Measurements from ENCODE around the gene RNF157.
A peak's percentile ranks its signal among the peaks of the same experiment; 100 is the strongest.

Gene RNF157

DNA sequence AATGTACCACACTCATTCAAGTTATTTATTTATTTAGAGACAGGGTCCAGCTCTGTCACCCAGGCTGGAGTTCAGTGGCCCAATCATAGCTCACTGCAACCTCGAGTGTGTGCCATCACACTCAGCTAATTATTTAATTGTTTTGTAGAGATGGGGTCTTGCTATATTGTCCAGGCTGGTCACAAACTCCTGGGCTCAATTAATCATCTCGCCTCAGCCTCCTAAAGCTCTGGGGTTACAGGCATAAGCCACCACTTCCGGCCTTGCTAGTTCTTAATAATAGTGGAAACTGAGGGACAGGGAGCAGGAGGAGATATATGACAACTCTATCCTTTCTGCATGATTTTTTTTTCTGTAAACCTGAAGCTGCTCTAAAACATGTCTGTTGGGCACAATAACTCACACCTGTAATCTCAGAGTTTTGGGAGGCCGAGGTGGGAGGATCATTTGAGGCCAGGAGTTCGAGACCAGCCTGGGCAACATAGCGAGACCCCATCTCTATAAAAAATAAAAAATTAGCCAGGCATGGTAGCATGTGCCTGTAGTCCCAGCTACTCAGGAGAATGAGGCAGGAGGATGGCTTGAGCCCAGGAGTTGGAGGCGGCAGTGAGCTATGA is 125.0 kb downstream of the RNF157 start:
- no peak for FAIRE-seq

DNA sequence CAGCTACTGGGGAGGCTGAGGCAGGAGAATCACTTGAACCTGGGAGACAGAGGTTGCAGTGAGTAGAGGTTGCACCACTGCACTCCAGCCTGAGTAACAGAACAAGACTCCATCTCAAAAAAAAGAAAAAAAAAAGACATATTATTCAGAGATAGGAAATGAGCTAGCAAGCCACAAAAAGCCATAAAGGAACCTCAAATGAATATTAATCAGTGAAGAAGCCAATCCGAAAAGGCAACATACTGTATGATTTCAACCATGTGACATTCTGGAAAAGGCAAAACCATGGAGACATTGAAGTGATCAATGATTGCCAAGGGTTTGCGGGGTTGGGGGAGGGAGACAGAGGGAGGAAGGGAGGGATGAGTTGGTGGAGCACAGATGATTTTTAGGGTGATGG is 128.3 kb downstream of the RNF157 start:
- no peak for FAIRE-seq

DNA sequence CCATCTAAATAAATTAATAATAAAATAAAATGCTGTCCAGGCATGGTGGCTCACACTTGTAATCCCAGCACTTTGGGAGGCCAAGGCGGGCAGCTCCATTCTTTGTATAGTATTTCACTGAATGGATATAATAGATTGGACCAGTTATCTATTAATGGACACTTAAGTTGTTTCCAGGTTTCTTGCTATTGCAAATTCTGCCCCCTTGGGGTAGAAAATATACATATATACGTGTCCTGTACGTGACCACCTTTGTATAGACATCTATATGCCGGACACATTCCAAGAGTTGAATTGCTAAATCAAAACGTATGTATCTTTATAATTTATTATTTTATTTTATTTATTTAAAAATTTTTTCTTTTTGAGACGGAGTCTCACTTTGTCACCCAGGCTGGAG is 132.8 kb downstream of the RNF157 start:
- FAIRE-seq, result no peak

DNA sequence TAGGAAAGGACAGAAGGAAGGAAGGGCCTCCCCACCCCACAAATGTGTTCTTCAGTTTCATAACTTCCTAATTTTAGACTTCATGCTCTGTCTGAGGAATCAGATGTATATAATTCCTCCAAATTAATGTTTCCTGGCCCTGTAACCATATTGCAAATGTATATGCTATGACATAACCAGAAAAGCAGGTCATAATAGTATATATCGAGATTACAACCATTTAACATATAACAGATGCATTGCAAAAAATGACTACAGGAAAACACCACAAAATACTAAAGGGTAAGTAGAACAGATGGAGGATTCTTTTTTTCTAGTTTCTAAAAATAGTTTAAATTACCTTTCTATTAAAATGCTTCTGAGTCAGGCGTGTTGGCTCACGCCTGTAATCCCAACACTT is 133.6 kb downstream of the RNF157 start:
- no peak for FAIRE-seq

DNA sequence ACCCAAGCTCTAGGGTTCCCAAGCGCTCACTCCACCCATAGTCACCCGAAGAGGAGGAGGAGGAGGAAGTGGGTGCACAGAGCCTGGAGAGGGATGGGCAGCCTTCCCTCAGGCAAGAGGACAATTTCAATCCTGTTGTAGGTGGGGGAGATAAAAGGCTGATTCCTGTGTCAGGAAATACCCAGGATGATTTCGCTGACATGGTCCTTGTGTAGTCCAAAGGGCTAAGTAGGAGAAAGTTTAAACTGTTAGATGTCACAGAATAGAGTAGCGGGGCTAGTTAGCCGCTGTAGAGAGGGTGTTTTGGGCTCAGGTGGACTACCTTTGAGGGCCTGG is 135.4 kb downstream of the RNF157 start:
- FAIRE-seq, result no peak

DNA sequence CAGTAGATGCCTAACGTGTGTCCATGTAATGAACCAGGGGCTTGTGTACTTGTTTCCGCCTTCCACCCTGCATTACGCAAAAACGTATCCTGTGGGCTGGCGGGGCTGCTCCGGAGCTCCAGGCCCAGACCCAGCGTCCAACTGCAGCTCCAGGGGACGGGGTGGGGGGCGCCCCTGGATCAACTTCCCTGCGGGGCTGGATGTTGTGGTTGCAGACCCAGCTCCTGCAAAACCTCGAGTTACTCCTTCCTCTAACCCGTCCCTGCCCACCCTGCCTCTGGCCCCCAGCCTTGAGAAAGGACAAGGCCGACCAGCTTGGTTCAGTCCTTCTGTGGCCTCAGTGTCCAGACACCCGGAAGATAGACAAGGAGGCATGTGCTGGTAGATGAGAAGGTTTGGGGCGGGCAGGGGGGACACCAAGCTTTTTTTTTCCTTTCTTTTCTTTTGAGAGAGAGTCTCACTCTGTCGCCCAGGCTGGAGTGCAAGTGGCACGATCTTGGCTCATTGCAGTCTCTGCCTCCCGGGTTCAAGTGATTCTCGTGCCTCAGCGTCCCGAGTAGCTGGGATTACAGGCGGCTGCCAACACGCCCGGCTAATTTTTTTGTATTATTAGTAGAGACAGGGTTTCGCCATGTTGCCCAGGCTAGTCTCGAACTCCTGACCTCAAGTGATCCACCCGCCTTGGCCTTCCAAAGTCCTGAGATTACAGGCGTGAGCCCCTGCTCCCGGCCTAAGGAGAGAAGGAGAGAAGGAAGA is 136.0 kb downstream of the RNF157 start:
- FAIRE-seq, result no peak

DNA sequence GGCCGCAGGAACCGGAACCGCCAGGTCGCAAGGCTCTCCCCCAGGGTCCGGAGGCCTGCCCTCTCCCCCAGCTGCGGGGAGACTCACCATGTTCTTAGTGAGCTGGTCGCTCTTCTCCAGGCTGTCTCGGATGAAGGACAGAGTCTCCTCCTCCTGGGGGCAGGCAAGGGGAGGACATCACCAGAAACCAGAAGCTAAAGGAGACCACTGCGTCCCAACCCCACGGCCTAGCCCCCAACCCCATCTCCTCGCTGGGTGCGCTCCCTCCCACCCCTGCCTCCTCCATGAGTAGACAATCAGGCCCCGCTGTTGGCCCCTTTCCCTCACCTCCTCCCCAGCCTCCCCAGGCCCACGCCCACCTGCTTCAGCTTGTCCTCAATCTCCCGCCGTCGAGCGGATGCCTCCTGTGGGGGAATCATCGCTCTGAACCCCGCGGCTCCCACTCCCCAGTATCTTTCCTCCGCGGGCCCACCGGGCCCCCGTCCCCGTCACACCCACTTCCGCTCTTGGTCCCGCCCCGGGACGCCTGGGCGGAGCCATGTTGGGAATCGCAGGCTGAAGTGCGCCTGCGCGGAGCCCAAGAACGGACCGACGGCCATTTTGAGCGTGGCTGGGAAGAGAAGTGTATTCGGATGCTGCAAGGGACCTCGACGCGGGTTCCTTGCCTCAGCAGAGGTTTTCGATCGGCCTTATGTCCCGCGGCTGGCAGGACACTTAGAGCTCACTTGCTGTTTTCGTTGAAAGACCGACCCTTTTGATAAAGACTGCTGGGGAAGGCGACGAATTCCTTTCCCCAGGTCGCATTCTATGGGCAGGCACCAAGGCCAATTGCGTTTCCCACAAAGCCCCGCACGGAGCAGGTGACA is 136.8 kb downstream of the RNF157 start, which contains the start of gene EXOC7:
Gene EXOC7, minus strand, starts transcription at position 514 of the 866 bp plus-strand sequence. Its CDS starts 95 bp downstream, at position 419.
- peak; percentile 71 for FAIRE-seq

DNA sequence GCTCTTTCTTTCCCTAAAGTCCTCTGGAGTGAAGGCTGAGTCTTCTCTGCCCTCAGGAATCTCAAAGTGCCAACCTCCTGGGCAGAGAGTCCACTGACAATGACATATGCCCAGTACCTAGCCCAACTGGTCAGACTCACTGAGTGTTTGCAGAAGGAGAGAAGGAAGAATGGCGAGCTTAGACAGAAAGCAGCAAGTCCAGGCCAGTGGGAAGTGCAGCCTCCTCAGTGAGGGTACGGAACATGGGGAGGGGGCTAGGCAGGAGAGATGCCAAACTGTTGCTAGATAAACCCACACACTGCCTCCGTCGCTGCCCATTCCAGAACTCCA is 137.4 kb downstream of the RNF157 start:
- FAIRE-seq, result no peak

DNA sequence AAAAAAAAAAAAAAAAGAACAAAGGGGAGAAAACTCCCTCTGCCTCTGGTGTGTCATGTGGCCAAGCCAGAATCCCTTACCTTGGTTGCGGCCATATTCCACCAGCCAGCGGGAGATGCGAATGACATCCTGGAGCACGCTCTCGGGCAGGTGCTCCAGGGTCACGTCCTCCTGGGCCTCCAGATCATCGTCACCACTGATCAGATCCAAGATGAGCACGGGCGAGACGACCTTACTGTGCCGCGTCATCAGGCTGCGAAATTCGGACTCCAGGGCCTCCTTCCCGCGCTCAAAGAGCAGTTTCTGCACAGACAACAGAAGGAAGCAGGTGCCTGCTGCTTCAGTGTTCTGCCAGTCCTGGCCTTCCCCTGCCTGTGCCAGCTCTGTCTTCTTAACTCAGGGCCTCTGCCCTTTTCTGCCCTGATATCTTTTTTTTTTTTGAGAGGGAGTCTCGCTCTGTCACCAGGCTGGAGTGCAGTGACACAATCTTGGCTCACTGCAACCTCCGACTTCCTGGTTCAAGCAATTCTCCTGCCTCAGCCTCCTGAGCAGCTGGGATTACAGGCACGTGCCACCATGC is 142.5 kb downstream of the RNF157 start:
- no peak for FAIRE-seq

DNA sequence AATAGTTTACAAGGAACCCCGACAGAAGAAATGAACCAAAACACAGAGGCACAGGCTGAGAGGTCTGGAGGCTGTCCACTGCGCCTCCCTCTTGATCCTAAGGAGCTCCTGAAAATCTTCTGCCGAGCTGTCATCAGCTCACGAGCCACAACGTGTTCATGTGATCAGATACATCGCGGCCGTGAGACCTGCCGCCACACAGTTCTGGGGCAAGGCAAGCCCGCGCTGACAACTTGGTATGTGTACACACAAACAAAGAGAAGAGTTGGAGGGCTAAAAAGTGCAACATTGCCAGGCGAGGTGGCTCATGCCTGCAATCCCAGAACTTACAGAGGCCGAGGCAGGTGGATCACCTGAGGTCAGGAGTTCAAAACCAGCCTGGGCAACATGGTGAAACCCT is 144.3 kb downstream of the RNF157 start:
- FAIRE-seq, result no peak

DNA sequence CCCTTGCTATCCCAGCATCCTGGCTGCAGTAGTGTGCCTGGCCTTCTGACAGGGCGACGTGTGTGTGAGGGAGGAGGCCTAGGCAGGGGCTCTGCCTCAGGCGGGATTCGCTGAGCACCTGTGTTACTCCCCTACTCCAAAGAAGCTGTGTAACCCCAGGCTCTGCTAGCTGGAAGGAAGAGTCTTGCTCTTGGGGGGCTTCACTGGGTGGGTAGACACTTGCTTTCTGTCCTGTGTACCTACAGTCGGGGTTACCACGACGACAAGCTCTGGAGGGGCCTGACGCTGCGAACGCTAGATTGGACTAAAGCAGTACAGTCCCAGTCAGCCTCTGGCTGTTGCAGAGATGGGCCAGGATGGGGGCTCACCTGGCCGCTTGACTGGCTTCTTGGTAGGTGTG is 146.2 kb downstream of the RNF157 start:
- FAIRE-seq, result no peak

DNA sequence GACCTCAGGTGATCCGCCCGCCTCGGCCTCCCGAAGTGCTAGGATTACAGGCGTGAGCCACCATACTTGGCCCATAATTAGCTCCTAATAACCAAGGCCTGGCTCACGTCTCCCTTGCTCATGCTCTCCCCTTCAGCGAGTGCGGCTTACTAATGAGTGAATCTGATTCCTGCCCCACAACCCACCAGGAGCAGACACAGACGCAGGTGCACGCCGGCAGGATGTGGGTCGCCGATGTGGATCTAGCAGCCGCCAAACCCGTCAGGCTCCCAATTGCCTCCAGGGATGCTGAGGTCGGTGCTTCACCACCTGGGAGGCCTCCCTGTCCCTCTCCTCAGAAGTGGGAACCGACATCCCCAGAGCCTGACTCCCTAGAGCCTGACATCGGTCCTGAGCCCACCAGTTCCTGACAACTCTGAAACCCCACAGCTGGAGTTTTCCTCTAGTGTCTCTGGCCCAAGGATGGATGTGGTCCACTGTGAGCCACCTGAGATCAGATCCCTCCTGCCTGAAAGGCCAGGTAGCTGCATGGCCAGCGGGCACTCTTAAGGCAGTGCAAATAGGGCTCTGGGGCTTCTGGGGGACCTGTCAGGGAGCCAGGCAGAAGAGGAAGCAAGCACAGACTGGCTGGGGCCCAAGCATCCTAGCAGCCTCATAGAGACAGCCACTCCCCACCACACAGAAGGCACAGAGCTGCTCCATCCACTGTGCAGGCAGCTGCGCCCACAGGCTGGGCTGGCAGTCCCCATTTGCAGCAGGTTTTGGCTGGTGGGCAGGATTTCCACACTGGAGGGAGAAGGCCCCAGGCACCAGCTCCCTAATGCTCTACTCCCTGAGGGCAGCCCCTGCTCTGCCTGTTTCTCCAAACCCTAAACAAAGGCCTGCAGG is 147.5 kb downstream of the RNF157 start:
- no peak for FAIRE-seq
